C4-2B (cell line): ENCODE measurements around the gene CFTR.

Experiments used
- ZFX ChIP-seq: fragments of 450-650 bp; IDR thresholded peaks from 2 replicates; pipeline ENCODE4 v1.6.1; 2017
- TF ChIP-seq, protein P1 (sequence below): fragments of 450-650 bp; conservative IDR thresholded peaks from 2 replicates; pipeline ENCODE4 v1.5.1; 2017; ENCODE audit warnings: mild to moderate bottlenecking

DNA sequence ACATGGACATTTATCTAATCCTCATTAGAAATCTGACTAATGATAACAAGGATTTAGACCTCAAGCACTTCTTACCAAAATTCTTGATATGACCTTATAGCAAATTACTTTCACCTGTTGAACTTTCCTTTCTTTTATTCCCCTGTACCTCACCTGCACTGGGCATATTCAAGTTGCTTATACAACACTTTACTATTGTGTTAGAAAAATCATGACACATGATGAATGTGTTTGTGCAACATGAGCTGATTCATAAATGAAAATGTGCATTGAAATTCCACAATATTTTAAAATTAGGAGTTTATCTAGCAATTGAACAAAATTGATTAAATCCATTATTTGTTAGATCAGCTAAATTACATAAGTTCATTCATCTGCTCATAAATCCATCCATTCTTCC lies 160.6 kb downstream of the CFTR start:
- TF ChIP-seq, protein P1, sequence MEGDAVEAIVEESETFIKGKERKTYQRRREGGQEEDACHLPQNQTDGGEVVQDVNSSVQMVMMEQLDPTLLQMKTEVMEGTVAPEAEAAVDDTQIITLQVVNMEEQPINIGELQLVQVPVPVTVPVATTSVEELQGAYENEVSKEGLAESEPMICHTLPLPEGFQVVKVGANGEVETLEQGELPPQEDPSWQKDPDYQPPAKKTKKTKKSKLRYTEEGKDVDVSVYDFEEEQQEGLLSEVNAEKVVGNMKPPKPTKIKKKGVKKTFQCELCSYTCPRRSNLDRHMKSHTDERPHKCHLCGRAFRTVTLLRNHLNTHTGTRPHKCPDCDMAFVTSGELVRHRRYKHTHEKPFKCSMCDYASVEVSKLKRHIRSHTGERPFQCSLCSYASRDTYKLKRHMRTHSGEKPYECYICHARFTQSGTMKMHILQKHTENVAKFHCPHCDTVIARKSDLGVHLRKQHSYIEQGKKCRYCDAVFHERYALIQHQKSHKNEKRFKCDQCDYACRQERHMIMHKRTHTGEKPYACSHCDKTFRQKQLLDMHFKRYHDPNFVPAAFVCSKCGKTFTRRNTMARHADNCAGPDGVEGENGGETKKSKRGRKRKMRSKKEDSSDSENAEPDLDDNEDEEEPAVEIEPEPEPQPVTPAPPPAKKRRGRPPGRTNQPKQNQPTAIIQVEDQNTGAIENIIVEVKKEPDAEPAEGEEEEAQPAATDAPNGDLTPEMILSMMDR, result no peak
- no peak for TF ChIP-seq ZFX
